Urinary bladder (tissue), 4 donors: ENCODE measurements around the gene TMEM63B. TPM values are rescaled to one million over a fixed set of nuclear protein-coding genes. Genes with fewer than 3 reads are reported as not detected.

Experiments
- DNase-seq: peaks from one replicate; pipeline ENCODE4 v3.0.0-alpha.2; 2015; ENCODE audit errors: extremely low spot score
- H3K27ac ChIP-seq: one replicate; pipeline ENCODE4 v1.5.1; 2013; ENCODE audit warnings: low read depth, mild to moderate bottlenecking, moderate library complexity
- H3K36me3 ChIP-seq: one replicate; pipeline ENCODE4 v1.6.1; 2013; ENCODE audit warnings: mild to moderate bottlenecking, moderate library complexity; ENCODE audit not compliant: insufficient read depth
- H3K4me1 ChIP-seq: one replicate; pipeline ENCODE4 v1.6.1; 2013; ENCODE audit warnings: mild to moderate bottlenecking, moderate library complexity; ENCODE audit not compliant: insufficient read depth
- H3K4me3 ChIP-seq: one replicate; pipeline ENCODE4 v1.5.1; 2013; ENCODE audit warnings: low read depth, low read length
- WGBS: extraction: QIAGEN DNeasy Blood & Tissue Kit; methylation state at CpG from one replicate; pipeline ENCODE4 v1.1.7; 2013; 5-methylcytosine and 5-hydroxymethylcytosine counted together
- polyA plus RNA-seq: library from polyadenylated mRNA; stranded (reverse); fragments of 200-250 nt; gene quantifications from one replicate; pipeline ENCODE4 v1.2.3, GENCODE V29; 2013
- total RNA-seq: library from RNA; depleted of rRNA; stranded (reverse); fragments of >200 nt; gene quantifications from one replicate; pipeline ENCODE4 v1.2.3, GENCODE V29; 2014
- donor health status: healthy with polysubstance abuse.
- donor health status: healthy.

Gene TMEM63B
- total and polyA plus RNA-seq, 2 donors: 12.4 to 20.0 TPM

DNA sequence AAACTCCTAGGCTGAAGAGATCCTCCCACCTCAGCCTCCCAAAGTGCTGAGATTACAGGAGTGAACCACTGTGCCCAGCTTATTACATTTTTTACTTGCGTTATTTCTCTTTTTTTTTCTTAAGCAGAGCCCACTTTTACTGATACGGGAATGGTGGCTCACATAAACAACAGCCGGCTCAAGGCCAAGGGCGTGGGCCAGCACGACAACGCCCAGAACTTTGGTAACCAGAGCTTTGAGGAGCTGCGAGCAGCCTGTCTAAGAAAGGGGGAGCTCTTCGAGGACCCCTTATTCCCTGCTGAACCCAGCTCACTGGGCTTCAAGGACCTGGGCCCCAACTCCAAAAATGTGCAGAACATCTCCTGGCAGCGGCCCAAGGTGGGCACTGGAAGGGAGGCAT is 41.8 kb downstream of the TMEM63B start:
- 40% methylated on average over 9 of the region's 9 CpGs for WGBS
- no peak overlapping the region for H3K27ac ChIP-seq
- no peak overlapping the region for H3K4me3 ChIP-seq
- DNase-seq: no peak
- H3K36me3 ChIP-seq: no peaks in the 10 kb centered on the region
- no peaks in the 10 kb centered on the region for H3K4me1 ChIP-seq

GRCh38 chr6:44169886-44170570 is 42.7 kb downstream of the TMEM63B start:
- H3K36me3 ChIP-seq: no peaks in the 10 kb centered on the region
- 69% methylated on average over 10 of the region's 10 CpGs for WGBS
- H3K4me1 ChIP-seq: no peaks in the 10 kb centered on the region
- no peak for DNase-seq
- H3K4me3 ChIP-seq: no peak overlapping the region
- H3K27ac ChIP-seq: no peak overlapping the region

DNA sequence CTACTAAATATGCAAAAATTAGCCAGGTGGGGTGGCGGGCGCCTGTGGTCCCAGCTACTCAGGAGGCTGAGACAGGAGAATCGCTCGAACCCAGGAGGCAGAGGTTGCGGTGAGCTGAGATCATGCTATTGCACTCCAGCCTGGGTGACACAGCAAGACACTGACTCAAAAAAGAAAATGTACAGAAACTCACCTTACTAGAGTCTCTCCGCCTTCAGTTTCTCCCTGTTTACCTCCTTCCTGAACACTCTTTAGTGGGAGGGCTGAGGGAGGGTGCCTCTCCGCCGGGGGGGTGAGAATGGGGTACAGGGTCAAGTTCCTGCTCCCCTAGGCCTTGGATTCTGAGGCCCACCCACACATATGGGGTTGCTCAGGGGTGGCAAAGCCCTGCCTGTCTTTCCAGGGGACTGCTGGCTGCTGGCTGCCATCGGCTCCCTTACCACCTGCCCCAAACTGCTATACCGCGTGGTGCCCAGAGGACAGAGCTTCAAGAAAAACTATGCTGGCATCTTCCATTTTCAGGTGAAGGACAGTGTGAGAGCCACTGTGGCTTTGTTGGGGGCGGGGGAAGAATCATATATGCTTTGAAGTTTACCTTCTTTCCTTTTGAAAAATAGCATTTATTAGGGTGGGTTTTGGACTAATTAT is 44.7 kb downstream of the TMEM63B start:
- no peak for DNase-seq
- WGBS: 81% methylated on average over 12 of the region's 12 CpGs
- no peaks in the 10 kb centered on the region for H3K36me3 ChIP-seq

GRCh38 chr6:44172731-44173500 is 45.6 kb downstream of the TMEM63B start:
- WGBS: 28% methylated on average over 15 of the region's 15 CpGs
- Histone ChIP-seq H3K4me3 (no peak overlapping the region), H3K36me3 (no peaks in the 10 kb centered on the region), H3K27ac (no peak overlapping the region), H3K4me1 (peaks cover 1% of the 10 kb centered on the region)
- DNase-seq: peak; percentile 47

More for the DNA sequence above, 44.7 kb downstream of the TMEM63B start:
- no peak overlapping the region for H3K4me3 ChIP-seq
- H3K27ac ChIP-seq: no peak overlapping the region
- no peaks in the 10 kb centered on the region for H3K4me1 ChIP-seq

- Histone ChIP-seq H3K4me3 (no peak overlapping the region), H3K27ac (no peak overlapping the region), H3K4me1 (peaks cover 1% of the 10 kb centered on the region), H3K36me3 (no peaks in the 10 kb centered on the region)
- 81% methylated on average over 15 of the region's 15 CpGs for WGBS
- no peak for DNase-seq
These were observed 48.9 kb downstream of the TMEM63B start for GRCh38 chr6:44176130-44176761.

- H3K27ac ChIP-seq: no peak overlapping the region
- 72% methylated on average over 24 of the region's 24 CpGs for WGBS
- DNase-seq: no peak
- peaks cover 1% of the 10 kb centered on the region for H3K4me1 ChIP-seq
- no peaks in the 10 kb centered on the region for H3K36me3 ChIP-seq
- no peak overlapping the region for H3K4me3 ChIP-seq
These were observed 49.6 kb downstream of the TMEM63B start for GRCh38 chr6:44176762-44177509.

DNA sequence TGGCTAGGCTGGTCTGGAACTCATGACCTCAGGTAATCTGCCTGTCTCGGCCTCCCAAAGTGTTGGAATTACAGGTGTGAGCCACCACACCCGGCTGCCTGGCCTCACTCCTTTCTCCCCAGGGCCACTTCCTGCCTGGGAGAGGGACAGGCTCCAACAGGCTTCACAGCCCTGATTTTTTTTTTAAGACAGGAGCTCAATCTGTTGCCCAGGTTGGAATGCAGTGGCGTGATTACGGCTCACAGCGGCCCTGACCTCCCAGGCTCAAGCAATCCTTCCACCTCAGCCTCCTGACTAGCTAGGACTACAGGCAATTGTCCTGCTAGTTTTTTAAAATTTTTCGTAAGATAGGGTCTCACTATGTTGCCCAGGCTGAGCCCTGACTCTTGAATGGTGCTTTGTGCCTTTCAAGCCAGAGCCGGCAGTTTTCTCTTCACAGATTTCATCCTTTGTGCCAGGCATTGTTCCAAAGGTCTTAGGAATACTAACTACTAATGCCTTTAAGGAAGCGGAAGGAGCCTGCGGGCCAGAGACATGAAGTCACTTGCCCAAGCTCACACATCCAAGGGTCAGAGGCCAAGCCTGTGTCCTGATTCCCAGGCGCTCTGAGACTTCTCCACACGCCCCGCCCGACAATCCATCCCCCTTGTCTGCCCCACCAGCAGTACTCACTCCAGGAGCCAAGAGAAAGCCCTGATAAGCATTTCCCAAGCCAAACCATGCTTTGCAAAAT is 50.5 kb downstream of the TMEM63B start:
- Histone ChIP-seq H3K4me1 (peaks cover 1% of the 10 kb centered on the region), H3K4me3 (no peak overlapping the region), H3K36me3 (no peaks in the 10 kb centered on the region), H3K27ac (no peak overlapping the region)
- 63% methylated on average over 13 of the region's 13 CpGs for WGBS
- no peak for DNase-seq

DNA sequence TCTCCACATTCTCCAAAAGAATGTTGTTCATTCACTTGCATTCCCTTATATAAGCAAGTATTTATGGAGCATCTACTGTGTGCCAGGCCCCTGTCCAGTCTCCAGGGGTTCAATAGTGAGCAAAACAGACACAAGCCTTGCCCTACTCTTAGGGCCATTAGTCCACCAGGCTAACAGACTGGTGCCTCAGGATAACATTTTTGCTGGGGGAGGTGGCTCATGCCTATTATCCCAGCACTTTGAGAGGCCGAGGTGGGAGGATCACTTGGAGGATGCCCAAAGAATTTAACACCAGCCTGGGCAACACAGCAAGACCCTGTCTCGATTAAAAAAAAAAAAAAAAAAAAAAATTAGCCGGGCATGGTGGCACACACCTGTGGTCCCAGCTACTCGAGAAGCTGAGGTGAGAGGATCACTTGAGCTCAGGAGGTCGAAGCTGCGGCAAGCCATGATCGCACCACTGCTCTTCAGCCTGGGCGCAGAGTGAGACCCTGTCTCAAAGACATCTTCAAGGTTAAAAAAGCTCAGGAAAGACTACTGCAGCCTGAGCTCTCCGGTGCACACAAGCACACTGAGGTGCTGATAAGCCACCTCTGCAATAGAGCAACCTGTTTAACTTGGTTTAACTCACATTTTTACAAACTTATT is 51.2 kb downstream of the TMEM63B start:
- WGBS: 88% methylated on average over 9 of the region's 9 CpGs
- Histone ChIP-seq H3K4me1 (peaks cover 1% of the 10 kb centered on the region), H3K36me3 (no peaks in the 10 kb centered on the region), H3K4me3 (no peak overlapping the region), H3K27ac (no peak overlapping the region)
- DNase-seq: no peak

DNA sequence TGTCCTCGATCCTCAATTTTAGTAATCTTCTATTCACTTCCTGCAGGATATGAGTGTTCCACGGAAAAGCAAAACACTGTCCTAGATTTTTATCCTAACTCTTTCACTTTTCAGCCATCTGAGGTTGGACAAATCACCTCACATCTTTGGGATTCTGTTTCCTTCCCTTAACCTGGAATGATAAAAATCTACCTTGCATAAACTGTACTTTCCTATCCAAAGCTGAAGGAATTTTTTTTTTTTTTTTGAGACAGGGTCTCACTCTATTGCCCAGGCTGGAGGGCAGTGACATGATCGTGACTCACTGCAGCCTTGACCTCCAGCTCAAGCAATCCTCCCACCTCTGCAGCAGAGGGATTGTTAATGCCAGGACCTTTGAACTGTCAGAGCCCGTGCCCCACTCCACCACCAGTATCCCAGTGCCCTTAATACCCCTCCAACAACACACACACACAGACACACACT is 51.8 kb downstream of the TMEM63B start:
- 60% methylated on average over 4 of the region's 4 CpGs for WGBS
- Histone ChIP-seq H3K27ac (no peak overlapping the region), H3K36me3 (no peaks in the 10 kb centered on the region), H3K4me3 (no peak overlapping the region), H3K4me1 (peaks cover 1% of the 10 kb centered on the region)
- no peak for DNase-seq

- DNase-seq: no peak
- Histone ChIP-seq H3K4me1 (peaks cover 1% of the 10 kb centered on the region), H3K36me3 (no peaks in the 10 kb centered on the region), H3K27ac (no peak overlapping the region), H3K4me3 (no peak overlapping the region)
- 94% methylated on average over 7 of the region's 7 CpGs for WGBS
These were observed 52.3 kb downstream of the TMEM63B start for GRCh38 chr6:44179648-44180047.

GRCh38 chr6:44180406-44180805 is 53.1 kb downstream of the TMEM63B start:
- 92% methylated on average over 4 of the region's 4 CpGs for WGBS
- H3K4me1 ChIP-seq: peaks cover 1% of the 10 kb centered on the region
- no peaks in the 10 kb centered on the region for H3K36me3 ChIP-seq
- no peak overlapping the region for H3K4me3 ChIP-seq
- no peak overlapping the region for H3K27ac ChIP-seq
- DNase-seq: no peak

DNA sequence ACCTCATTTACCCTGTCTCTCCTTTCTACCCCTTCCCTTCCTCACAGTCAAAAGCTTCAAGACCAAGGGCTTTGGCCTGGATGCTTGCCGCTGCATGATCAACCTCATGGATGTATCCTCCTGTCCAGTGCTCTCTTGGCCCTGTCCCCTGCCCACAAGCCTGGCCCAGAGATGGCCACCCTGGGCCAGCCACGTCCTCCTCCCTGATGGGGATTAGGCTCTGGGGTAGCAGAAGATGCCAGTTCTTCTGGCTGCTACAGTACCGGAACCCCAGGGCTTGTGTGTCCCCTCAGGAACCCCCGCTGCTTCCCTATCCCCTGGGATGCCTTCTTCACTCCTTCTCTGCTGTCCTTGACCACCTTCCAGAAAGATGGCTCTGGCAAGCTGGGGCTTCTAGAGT is 53.5 kb downstream of the TMEM63B start:
- H3K27ac ChIP-seq: no peak overlapping the region
- H3K4me3 ChIP-seq: no peak overlapping the region
- peaks cover 1% of the 10 kb centered on the region for H3K4me1 ChIP-seq
- no peak for DNase-seq
- no peaks in the 10 kb centered on the region for H3K36me3 ChIP-seq
- 92% methylated on average over 4 of the region's 4 CpGs for WGBS
